HG03280 (cell line): ENCODE measurements around the gene SMIM11.
A peak's percentile ranks its signal among the peaks of the same experiment; 100 is the strongest.
"Not testable (repeated sequence)": the region's sequence is repeated elsewhere in the genome, so short reads cannot be mapped to it uniquely, and the experiment has no call there.

Experiments used
- ATAC-seq: cut with Tn5 transposase; IDR thresholded peaks from one replicate; pipeline ENCODE4 v1.9.1; 2021; ENCODE audit warnings: mild to moderate bottlenecking, moderate library complexity; ENCODE audit not compliant: unreplicated experiment

SMIM11 gene

GRCh38 chr21:34354836-34355235 is 20.5 kb upstream of the SMIM11 start:
- ATAC-seq = no peak

- no peak for ATAC-seq
Measured at GRCh38 chr21:34355570-34355969, 19.7 kb upstream of the SMIM11 start.

GRCh38 chr21:34357889-34358288 is 17.4 kb upstream of the SMIM11 start:
- ATAC-seq = no peak

GRCh38 chr21:34358866-34359265 is 16.4 kb upstream of the SMIM11 start:
- no peak for ATAC-seq

GRCh38 chr21:34360488-34361241 is 14.6 kb upstream of the SMIM11 start:
- no peak for ATAC-seq

- no peak for ATAC-seq
Measured at GRCh38 chr21:34362136-34362444, 13.2 kb upstream of the SMIM11 start.

GRCh38 chr21:34362670-34363069 is 12.6 kb upstream of the SMIM11 start:
- no peak for ATAC-seq

GRCh38 chr21:34363733-34364132 is 11.6 kb upstream of the SMIM11 start, which contains the start of gene KCNE2:
KCNE2 (plus strand) TSS chr21:34364006; CDS start chr21:34370479, 6,473 bp downstream.
- ATAC-seq = no peak

GRCh38 chr21:34364921-34365320 is 10.4 kb upstream of the SMIM11 start:
- ATAC-seq = no peak

GRCh38 chr21:34365809-34366208 is 9.5 kb upstream of the SMIM11 start:
- no peak for ATAC-seq

GRCh38 chr21:34367320-34367935 is 7.9 kb upstream of the SMIM11 start:
- no peak for ATAC-seq

- no peak for ATAC-seq
Measured at GRCh38 chr21:34369741-34370140, 5.6 kb upstream of the SMIM11 start.

- ATAC-seq = no peak
Measured at GRCh38 chr21:34372321-34372720, 3.0 kb upstream of the SMIM11 start.

GRCh38 chr21:34374462-34374861 is 845 bp upstream of the SMIM11 start:
- ATAC-seq = not testable (repeated sequence)

- peak; percentile 54 for ATAC-seq
Measured at GRCh38 chr21:34375619-34375972, 289 bp downstream of the SMIM11 start.

- not testable (repeated sequence) for ATAC-seq
Measured at GRCh38 chr21:34383138-34383537, 7.8 kb downstream of the SMIM11 start.

- peak; percentile 97 for ATAC-seq
Measured at GRCh38 chr21:34383724-34384415, 8.6 kb downstream of the SMIM11 start.

- ATAC-seq = not testable (repeated sequence)
Measured at GRCh38 chr21:34400522-34400921, 25.2 kb downstream of the SMIM11 start.

- ATAC-seq = not testable (repeated sequence)
Measured at GRCh38 chr21:34404742-34405141, 29.4 kb downstream of the SMIM11 start.

GRCh38 chr21:34405686-34406085 is 30.4 kb downstream of the SMIM11 start:
- not testable (repeated sequence) for ATAC-seq

GRCh38 chr21:34406102-34406501 is 30.8 kb downstream of the SMIM11 start:
- not testable (repeated sequence) for ATAC-seq

- not testable (repeated sequence) for ATAC-seq
Measured at GRCh38 chr21:34406676-34407075, 31.4 kb downstream of the SMIM11 start.
